ENCODE data around the gene CELSR3. TPM values are rescaled to one million over a fixed set of nuclear protein-coding genes. Genes with fewer than 3 reads are reported as not detected.
A peak's percentile ranks its signal among the peaks of the same experiment; 100 is the strongest.

The CELSR3 gene
- total RNA-seq, 1 experiment from 2014 or later, result 23.9 TPM

- H2BK5ac ChIP-seq (ENCODE audit: insufficient read length, low read length), result no peak overlapping the region
- H3K4me1 Mint-ChIP-seq, result peaks cover 25 to 31% of the 10 kb centered on the region in 2 experiments
Observed at GRCh38 chr3:48696156-48696555, 33.5 kb upstream of the CELSR3 start.

More at GRCh38 chr3:48696156-48696555, 33.5 kb upstream of the CELSR3 start:
- H4K20me1 ChIP-seq (ENCODE audit: control insufficient read depth, insufficient read depth, insufficient read length), result peaks cover 2% of the 10 kb centered on the region
- H3T11ph ChIP-seq (ENCODE audit: low read length), result no peak overlapping the region
- H2BK20ac ChIP-seq (ENCODE audit: low read depth, low read length, poor library complexity, severe bottlenecking), result no peak overlapping the region
- peaks cover 26% of the 10 kb centered on the region; the same call in 1 of the 2 replicates for H3K79me2 ChIP-seq (ENCODE audit: insufficient read depth, low read length)
- no peak for TF ChIP-seq CTCF (conservative IDR thresholded peaks at IDR 0.05)
- H3K56ac ChIP-seq (ENCODE audit: insufficient read length, low read depth, low read length), result no peak overlapping the region
- no peak overlapping the region for H3K4ac ChIP-seq (ENCODE audit: low read depth, low read length)
- H3K9ac ChIP-seq (ENCODE audit: extremely low read depth, insufficient read length, low read length), result no peak overlapping the region
- no peaks in the 10 kb centered on the region for H3K23me2 ChIP-seq (ENCODE audit: insufficient read length, low read depth, low read length, poor library complexity, severe bottlenecking)
- no peak overlapping the region for H2AK5ac ChIP-seq (ENCODE audit: insufficient read length, low read length)
- no peaks in the 10 kb centered on the region for H3K27me3 ChIP-seq (ENCODE audit: insufficient read depth, low read length)
- no peak overlapping the region for H2BK120ac ChIP-seq (ENCODE audit: low read depth, low read length, poor library complexity, severe bottlenecking)
- H3K18ac ChIP-seq (ENCODE audit: insufficient read length, low read depth, low read length), result no peak overlapping the region
- Mint-ChIP-seq H3K36me3 (ENCODE audit: insufficient read depth in 1 of 3, low read depth in 3 of 3) (peaks cover 53 to 75% (median 64%) of the 10 kb centered on the region in 3 experiments), H3K27ac (peak overlapping the region; percentile 37 to 87 (median 40); a peak in 6 of 7 replicates), H3K9me3 (no peaks in the 10 kb centered on the region), H3K4me3 (no peak overlapping the region), H3K27me3 (ENCODE audit: low read depth) (no peaks in the 10 kb centered on the region)
- WGBS (ENCODE audit: extremely low coverage, insufficient read length, low lambda C conversion rate), result no CpG with 5 or more reads among the region's 5 CpGs
- peaks cover 9% of the 10 kb centered on the region for H3K79me1 ChIP-seq (ENCODE audit: insufficient read depth, low read depth, low read length, poor library complexity, severe bottlenecking)
- H3K9me3 ChIP-seq (ENCODE audit: control insufficient read depth, low read depth, low read length), result no peaks in the 10 kb centered on the region
- no peak overlapping the region for H4K5ac ChIP-seq (ENCODE audit: insufficient read length, low read depth, low read length)
- no peak overlapping the region for H3K4me2 ChIP-seq (ENCODE audit: insufficient read depth, insufficient read length, low read length)
- H2BK12ac ChIP-seq (ENCODE audit: insufficient read length, low read depth, low read length), result no peak overlapping the region
- no peak overlapping the region for H2BK15ac ChIP-seq (ENCODE audit: low read depth, low read length)
- H4K8ac ChIP-seq (replicated peaks; ENCODE audit: insufficient read length, low read depth, low read length), result no peak overlapping the region
- H3K4me1 ChIP-seq (ENCODE audit: insufficient read depth, low read length), result no peaks in the 10 kb centered on the region; the same call in 1 of the 2 replicates
- no peak overlapping the region for H3K27ac ChIP-seq (ENCODE audit: insufficient read length, low read depth, low read length)
- no peak for DNase-seq
- H4K91ac ChIP-seq (ENCODE audit: insufficient read length, low read depth, low read length), result no peak overlapping the region
- no peak overlapping the region for H3K14ac ChIP-seq (ENCODE audit: insufficient read depth, low read length)
- no peak overlapping the region for H2AFZ ChIP-seq (ENCODE audit: low read length)
- no peak overlapping the region for H3K23ac ChIP-seq (ENCODE audit: insufficient read length, low read depth, low read length)

Data from H9 (cell line).